Right renal pelvis (tissue), 4 donors: ENCODE data around the gene ABCB1. TPM values are rescaled to one million over a fixed set of nuclear protein-coding genes. Genes with fewer than 3 reads are reported as not detected.
"Not testable (repeated sequence)": the region's sequence is repeated elsewhere in the genome, so short reads cannot be mapped to it uniquely, and the experiment has no call there.

Experiments used
- DNase-seq, 4 donors: peaks; one replicate each; pipeline ENCODE4 v3.0.0-alpha.2; 2013; ENCODE audit warnings: low read depth in 4 of 4, low spot score in 3 of 4, missing footprints in 1 of 4
- polyA plus RNA-seq, 4 donors: library from polyadenylated mRNA; unstranded; fragments of 120-200 nt; gene quantifications; one replicate each; pipeline ENCODE4 v1.2.1, GENCODE V29; 2013; ENCODE audit not compliant: insufficient read length in 4 of 4

Gene ABCB1
- polyA plus RNA-seq, 4 donors: 18.9 to 19.4 (median 19.3) TPM

DNA sequence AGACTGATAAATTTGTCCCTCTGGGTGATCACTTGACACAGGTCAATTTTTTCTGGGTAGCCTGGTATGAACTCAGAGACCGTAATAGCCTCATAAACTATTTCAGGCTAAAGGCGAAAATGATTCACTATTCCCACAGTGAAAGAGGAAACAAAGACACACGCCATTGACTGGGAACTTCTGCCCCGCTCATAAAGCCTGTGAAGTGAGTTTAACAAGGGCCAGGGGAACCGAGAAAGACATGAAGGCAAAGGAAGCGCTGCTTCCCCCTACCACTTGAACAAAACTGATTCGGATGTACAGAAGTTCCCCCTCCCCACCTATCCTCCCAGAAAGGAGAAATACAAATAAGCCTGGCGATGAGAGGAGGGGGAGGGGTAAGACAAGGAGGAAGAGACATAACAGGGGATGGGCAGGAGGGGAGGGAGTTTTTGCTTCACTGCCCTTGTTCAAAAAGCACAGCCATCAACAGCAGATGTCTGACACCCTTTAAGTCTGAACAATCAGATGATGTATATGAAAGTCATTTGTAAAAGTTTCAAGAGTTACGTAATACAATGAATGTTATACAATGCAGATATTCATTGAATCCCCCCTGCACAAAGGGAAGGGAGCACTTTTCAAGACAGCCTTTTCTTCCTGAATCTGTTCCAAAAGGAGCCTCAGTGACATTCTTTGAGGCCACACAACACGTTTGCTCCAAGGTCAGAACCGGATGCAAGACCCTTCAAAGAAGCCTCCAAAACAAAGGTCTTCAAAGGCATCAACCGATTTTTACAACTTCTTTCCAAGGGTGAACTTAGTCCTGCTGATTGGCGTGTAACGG is 125.9 kb downstream of the ABCB1 start:
- DNase-seq: no peak

DNA sequence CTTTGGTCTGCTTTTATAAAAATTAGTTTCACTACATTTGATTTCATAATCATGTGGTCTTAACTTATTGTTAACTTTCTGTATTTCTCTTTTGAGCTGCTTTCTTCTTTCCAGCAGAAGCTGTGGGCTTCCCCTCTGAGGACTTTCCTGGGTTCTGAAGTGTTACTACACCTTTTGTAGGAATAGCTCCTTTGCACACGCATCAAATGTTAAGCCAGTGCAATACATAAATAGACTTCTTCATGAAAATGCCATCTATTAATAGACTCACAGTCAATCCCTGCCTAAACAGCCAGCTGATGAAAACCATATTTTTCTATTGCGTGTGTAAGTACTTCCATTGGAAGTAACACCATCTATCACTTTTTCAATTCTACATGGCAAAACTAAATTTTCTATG is 126.7 kb downstream of the ABCB1 start:
- DNase-seq: no peak

GRCh38 chr7:87473192-87473591 is 127.5 kb downstream of the ABCB1 start:
- no peak for DNase-seq

GRCh38 chr7:87471473-87471872 is 129.2 kb downstream of the ABCB1 start:
- no peak for DNase-seq

- DNase-seq: not testable (repeated sequence)
Measured at GRCh38 chr7:87469204-87469603, 131.5 kb downstream of the ABCB1 start.

GRCh38 chr7:87465534-87465880 is 135.2 kb downstream of the ABCB1 start:
- not testable (repeated sequence) for DNase-seq

DNA sequence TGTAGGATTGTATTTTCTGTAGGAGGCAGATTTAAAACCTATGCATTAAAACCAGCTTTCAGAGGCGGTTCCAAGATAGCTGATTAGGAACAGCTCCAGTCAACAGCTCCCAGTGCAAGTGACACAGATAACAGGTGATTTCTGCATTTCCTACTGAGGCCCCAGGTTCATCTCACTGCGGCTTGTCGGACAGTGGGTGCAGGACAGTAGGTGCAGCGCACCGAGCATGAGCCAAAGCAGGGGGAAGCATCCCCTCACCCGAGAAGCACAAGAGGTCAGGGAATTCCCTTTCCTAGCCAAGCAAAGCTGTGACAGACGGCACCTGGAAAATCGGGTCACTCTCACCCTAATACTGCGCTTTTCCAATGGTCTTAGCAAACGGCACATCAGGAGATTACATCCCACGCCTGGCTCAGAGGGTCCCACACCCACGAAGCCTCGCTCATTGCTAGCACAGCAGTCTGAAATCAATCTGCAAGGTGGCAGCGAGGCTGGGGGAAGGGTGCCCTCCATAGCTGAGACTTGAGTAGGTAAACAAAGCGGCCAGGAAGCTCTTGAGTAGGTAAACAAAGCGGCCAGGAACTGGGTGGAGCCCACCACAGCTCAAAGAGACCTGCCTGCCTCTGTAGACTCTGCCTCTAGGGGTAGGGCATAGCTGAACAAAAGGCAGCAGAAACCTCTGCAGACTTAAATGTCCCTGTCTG is 135.7 kb downstream of the ABCB1 start:
- not testable (repeated sequence) for DNase-seq

GRCh38 chr7:87463982-87464381 is 136.7 kb downstream of the ABCB1 start:
- no peak for DNase-seq

DNA sequence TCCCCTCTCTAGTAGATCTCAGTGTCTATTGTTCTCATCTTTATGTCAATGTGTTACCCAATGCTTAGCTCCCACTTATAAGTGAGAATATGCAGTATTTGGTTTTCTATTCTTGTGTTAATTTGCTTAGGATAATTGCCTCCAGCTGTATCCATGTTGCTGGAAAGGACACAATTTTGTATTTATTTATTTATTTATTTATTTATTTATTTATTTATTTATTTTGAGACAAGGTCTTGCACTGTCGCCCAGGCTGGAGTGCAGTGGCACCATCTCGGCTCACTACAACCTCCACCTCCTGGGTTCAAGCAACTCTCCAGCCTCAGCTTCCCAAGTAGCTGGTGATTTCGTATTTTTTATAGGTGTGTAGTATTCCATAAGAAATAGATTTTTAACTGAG is 140.2 kb downstream of the ABCB1 start:
- not testable (repeated sequence) for DNase-seq

DNA sequence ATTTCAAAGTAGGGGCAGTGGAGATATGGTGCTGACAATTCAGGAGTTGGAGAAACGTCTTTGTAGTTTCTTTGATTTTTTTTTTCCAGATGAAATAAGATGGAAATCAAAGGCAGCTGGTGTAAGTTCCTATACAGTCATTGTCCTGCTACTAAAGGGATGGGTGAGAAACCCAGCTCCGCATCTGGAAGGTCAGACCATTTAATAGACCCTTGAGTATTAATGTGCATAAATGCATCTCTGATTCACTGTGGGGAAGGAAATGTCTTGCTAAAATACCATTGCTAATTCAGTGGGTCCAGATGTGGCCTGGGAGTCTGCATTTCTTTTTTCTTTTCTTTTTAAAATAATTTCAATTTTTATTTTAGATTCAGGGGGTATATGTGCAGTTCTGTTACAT is 140.7 kb downstream of the ABCB1 start:
- no peak for DNase-seq

- no peak for DNase-seq
Measured at GRCh38 chr7:87458148-87458547, 142.5 kb downstream of the ABCB1 start.

GRCh38 chr7:87456247-87456646 is 144.4 kb downstream of the ABCB1 start:
- DNase-seq: no peak

Other genes starting within 250 kb of the ABCB1 start
- 1 to 10 TPM; 2.0 to 2.3 (median 2.0) TPM for gene ABCB4, start 125.2 kb downstream of the ABCB1 start, polyA plus RNA-seq
- gene RUNDC3B, start 27.5 kb upstream of the ABCB1 start, polyA plus RNA-seq: 1 to 10 TPM; 1.2 to 1.9 (median 1.5) TPM